CD4-positive, alpha-beta T cell treated with Interleukin-1 beta for 1 hour (primary cell): ENCODE data around the gene BCLAF3.

Source experiments
- DNase-seq, 2 donors: peaks; one replicate each; pipeline ENCODE4 v3.0.0-alpha.2; 2020 to 2022

BCLAF3 gene

GRCh38 chrX:19964017-19964710 is 26.7 kb downstream of the BCLAF3 start:
- DNase-seq: no peak

DNA sequence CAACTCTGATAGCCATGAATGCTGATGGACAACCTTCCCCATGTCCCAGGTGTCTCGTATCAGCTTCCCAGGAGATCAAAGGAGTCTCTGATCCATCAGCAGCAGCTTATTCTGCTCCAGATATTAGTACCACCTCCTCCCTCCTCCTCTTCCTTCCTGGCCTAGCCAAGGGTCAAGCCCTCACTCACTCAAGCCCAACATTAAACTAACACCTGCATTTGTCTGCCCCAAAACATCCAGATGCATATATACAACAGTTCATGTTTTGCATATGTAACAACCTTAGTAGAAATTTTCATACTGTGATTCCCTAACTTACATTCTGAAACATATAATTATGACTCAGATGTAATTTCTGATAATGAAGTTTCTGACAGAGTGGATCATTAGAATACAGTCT is 29.9 kb downstream of the BCLAF3 start:
- DNase-seq: no peak

DNA sequence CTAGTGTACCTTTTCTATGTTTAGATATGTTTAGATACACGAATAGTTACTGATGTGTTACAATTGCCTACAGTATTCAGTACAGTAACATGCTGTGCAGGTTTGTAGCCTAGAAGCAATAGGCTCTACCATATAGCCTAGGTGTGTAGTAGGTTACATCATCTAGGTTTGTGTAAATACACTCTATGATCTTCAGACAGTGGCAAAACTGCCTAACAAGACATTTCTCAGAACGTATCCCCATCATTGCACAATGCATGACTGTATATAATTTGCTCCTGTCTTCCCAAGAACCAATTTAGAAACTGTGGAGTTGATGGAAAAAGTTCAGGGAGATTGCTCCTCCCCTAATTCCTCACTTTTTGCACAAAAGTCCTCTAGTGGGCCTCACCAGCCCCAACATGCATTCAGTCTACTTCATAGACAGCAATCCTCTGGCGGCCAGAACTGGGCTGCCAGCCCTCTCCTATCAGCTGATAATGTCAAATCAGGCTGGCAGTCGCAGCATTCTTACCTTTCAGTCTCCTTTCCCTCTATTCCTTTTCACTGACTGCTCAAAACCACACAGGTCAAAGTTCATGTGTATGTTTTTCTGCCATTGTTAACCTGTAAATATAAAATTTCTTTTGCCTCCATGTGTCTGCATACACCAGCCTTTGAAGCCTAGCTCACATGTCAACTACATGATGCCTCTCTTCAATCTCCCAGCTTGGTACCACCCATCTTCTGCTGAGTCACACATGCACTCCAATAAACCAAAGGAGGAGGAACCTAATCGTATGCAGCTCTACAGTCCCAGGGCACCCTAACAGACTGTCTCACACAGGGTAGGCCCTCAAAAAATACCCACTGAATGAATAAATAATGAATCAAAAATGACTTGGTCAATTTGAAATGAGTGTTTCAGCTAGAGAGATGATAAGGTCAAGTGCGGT is 32.0 kb downstream of the BCLAF3 start:
- no peak for DNase-seq

DNA sequence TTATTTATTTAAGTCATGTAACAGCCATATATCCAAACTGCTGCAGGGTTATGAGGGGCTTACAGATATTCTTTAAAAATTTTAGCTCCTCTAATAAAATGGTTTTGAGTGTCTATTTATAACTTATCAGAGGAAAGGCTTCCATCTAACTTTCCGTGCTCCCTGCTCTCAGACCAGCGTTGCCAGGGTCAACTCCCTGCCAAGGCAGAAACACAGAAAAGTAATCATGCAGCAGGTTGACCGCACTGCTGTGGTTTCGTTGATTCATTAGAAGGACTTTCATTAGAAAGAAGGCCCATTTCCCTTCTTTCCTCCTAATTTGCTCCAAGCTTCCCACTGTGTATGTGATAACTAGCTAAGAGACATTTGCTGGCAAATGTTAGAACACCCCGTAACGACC is 33.9 kb downstream of the BCLAF3 start:
- DNase-seq: no peak

DNA sequence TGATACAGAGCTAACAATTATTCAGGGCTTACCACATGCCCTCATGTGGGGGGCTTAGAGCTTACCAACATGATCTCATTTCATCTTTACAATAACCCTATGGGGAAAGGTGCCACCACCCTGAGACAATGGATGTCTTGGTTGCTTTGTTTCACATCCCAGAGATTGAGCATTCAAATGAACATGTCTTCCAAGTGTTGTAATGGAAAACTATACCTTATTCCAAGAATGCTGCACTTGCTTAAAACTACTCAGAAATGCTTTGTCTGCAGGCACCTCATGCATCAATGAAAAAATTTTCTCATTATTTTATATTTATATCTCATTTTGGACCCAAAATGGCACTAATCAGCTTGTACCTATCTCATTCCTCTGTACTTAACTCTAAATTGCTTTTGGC is 34.6 kb downstream of the BCLAF3 start:
- DNase-seq: no peak

DNA sequence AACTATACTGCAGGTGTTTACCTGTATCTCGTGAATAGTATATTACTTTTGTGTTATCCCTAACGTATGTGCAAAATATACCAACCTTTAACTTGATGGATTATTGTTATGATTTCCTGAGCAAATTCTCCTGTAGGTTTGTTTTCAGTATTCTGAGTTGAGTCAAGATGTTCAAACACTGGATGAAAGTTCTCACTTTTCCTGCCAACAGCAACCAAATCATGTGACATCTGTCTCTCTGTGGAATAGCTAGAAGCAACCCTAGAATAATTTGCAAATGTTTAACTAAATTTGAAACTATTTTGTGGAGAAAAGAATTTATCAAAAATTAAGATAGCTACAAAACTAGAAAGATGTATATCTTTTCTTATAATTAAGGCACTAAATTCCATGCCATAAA is 35.6 kb downstream of the BCLAF3 start:
- no peak for DNase-seq

- DNase-seq: no peak
Observed at GRCh38 chrX:19954335-19955096, 36.3 kb downstream of the BCLAF3 start.

DNA sequence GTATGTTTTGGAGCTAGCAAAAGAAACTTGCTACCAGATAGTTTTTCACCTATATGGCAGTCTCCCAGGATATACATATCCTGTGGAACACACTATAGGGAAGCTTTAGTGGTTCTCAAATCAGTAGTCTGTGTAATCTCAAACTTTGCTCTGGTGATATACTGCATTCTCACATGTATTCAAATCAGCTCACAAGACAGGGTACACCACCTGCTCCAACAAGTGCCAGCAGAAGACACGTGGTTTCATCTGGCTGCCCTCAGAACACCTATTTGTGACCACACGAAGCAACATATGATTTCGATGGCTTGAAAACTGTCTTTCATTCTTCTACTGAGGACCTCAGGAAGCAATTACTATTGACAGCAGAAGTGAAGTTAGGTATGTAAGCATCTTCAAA is 37.7 kb downstream of the BCLAF3 start:
- DNase-seq: no peak

GRCh38 chrX:19949340-19949739 is 41.5 kb downstream of the BCLAF3 start:
- no peak for DNase-seq

DNA sequence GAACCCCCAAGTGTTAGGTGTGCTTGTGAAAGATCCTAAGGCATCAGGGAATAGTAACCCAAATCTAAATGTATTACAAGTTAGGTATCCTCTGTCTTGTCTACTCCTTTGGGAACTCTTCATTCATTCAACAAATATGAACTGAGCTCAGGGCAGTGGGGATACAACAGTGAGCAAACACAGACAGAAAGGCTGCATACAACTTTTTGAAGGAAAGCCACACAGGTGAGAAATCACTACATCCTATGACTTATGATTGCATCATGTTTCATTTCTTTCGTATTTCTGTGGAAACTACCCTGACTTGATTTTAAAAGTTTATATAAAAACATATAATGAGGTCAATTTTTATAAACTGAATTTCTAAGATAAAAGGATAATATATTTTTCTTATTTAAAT is 43.2 kb downstream of the BCLAF3 start:
- DNase-seq: no peak
